Trophoblast cell (in vitro differentiated cells and primary cell): ENCODE measurements around the gene GIPC2.
"Not testable (repeated sequence)": the region's sequence is repeated elsewhere in the genome, so short reads cannot be mapped to it uniquely, and the experiment has no call there.

Source experiments
- DNase-seq, 2 donors: peaks; one replicate each; pipeline ENCODE4 v3.0.0-alpha.2; 2016
- H2AFZ ChIP-seq: 2 replicates; pipeline ENCODE4 v1.6.1; 2013; ENCODE audit warnings: low read length, moderate library complexity, mild to moderate bottlenecking; ENCODE audit not compliant: insufficient read depth, poor library complexity
- H2AK5ac ChIP-seq: 2 replicates; pipeline ENCODE4 v1.6.1; 2013; ENCODE audit warnings: mild to moderate bottlenecking, low read length
- H2BK120ac ChIP-seq: 2 replicates; pipeline ENCODE4 v1.6.1; 2013; ENCODE audit warnings: low read length, mild to moderate bottlenecking, moderate library complexity; ENCODE audit not compliant: insufficient read depth, poor library complexity
- H2BK12ac ChIP-seq: 2 replicates; pipeline ENCODE4 v1.6.1; 2013; ENCODE audit warnings: mild to moderate bottlenecking, low read length, moderate library complexity
- H2BK5ac ChIP-seq: 2 replicates; pipeline ENCODE4 v1.6.1; 2013; ENCODE audit warnings: low read length, low read depth, moderate library complexity, mild to moderate bottlenecking; ENCODE audit not compliant: poor library complexity
- H3K14ac ChIP-seq: 2 replicates; pipeline ENCODE4 v1.6.1; 2013; ENCODE audit warnings: mild to moderate bottlenecking, low read length
- H3K18ac ChIP-seq: 2 replicates; pipeline ENCODE4 v1.6.1; 2013; ENCODE audit warnings: mild to moderate bottlenecking, low read length
- H3K23ac ChIP-seq: 2 replicates; pipeline ENCODE4 v1.6.1; 2013; ENCODE audit warnings: low read length
- H3K27ac ChIP-seq: 2 replicates; pipeline ENCODE4 v1.5.1; 2013; ENCODE audit warnings: low read depth, mild to moderate bottlenecking, inconsistent platforms, low read length, moderate library complexity
- H3K27me3 ChIP-seq: 2 replicates; pipeline ENCODE4 v1.6.1; 2013; ENCODE audit warnings: inconsistent platforms, mild to moderate bottlenecking, low read length, moderate library complexity; ENCODE audit not compliant: insufficient read depth
- H3K36me3 ChIP-seq, 2 experiments: 1 replicate in 1 of 2; 2 replicates in 1 of 2; pipeline ENCODE4 v1.6.1; 2013; ENCODE audit warnings: low read length in 2 of 2, mild to moderate bottlenecking in 2 of 2, moderate library complexity in 1 of 2; ENCODE audit not compliant: insufficient read depth in 2 of 2, control insufficient read depth in 1 of 2
- H3K4ac ChIP-seq: 2 replicates; pipeline ENCODE4 v1.6.1; 2013; ENCODE audit warnings: low read depth, mild to moderate bottlenecking, low read length, moderate library complexity
- H3K4me1 ChIP-seq, 2 experiments: 1 replicate in 1 of 2; 2 replicates in 1 of 2; pipeline ENCODE4 v1.6.1; 2013; ENCODE audit warnings: low read length in 2 of 2, mild to moderate bottlenecking in 2 of 2, moderate library complexity in 1 of 2; ENCODE audit not compliant: insufficient read depth in 2 of 2, control insufficient read depth in 1 of 2
- H3K4me2 ChIP-seq: 2 replicates; pipeline ENCODE4 v1.6.1; 2013; ENCODE audit warnings: inconsistent platforms, mild to moderate bottlenecking, low read length, moderate library complexity
- H3K4me3 ChIP-seq: 2 replicates; pipeline ENCODE4 v1.5.1; 2013; ENCODE audit warnings: mild to moderate bottlenecking, low read depth, low read length, inconsistent platforms
- H3K79me1 ChIP-seq: one replicate; pipeline ENCODE4 v1.6.1; 2013; ENCODE audit warnings: low read length
- H3K79me2 ChIP-seq: 2 replicates; pipeline ENCODE4 v1.6.1; 2013; ENCODE audit warnings: low read length, mild to moderate bottlenecking; ENCODE audit not compliant: control insufficient read depth, insufficient read depth, poor library complexity
- H3K9ac ChIP-seq: 2 replicates; pipeline ENCODE4 v1.6.1; 2013; ENCODE audit warnings: mild to moderate bottlenecking, low read length
- H3K9me3 ChIP-seq: 2 replicates; pipeline ENCODE4 v1.6.1; 2013; ENCODE audit warnings: low read depth, mild to moderate bottlenecking, control low read depth, inconsistent platforms, low read length; ENCODE audit not compliant: insufficient read depth
- H4K12ac ChIP-seq: 2 replicates; pipeline ENCODE4 v1.6.1; 2013; ENCODE audit warnings: low read depth, mild to moderate bottlenecking, low read length, moderate library complexity
- H4K8ac ChIP-seq: 2 replicates; pipeline ENCODE4 v1.6.1; 2013; ENCODE audit warnings: low read depth, mild to moderate bottlenecking, low read length, moderate library complexity
- H4K91ac ChIP-seq: one replicate; pipeline ENCODE4 v1.6.1; 2013; ENCODE audit warnings: low read depth, mild to moderate bottlenecking, low read length, moderate library complexity
- WGBS: extraction: QIAGEN DNeasy Blood & Tissue Kit; methylation state at CpG from one replicate; pipeline ENCODE4 v1.1.7; 2013; ENCODE audit warnings: missing lambda C conversion rate; ENCODE audit not compliant: insufficient read length, insufficient coverage; ENCODE audit errors: extremely low coverage; 5-methylcytosine and 5-hydroxymethylcytosine counted together

GIPC2 gene

GRCh38 chr1:78109659-78110058, 63.9 kb downstream of the GIPC2 start:
- not testable (repeated sequence) for H3K79me1 ChIP-seq, H3K27me3 ChIP-seq, H3K27ac ChIP-seq, H3K4me1 ChIP-seq, H4K12ac ChIP-seq, H3K4me3 ChIP-seq, H2AK5ac ChIP-seq, H2AFZ ChIP-seq, H3K9me3 ChIP-seq, DNase-seq, H3K23ac ChIP-seq, H3K36me3 ChIP-seq, H3K4ac ChIP-seq, H3K18ac ChIP-seq, H2BK120ac ChIP-seq, H3K9ac ChIP-seq, H4K91ac ChIP-seq, H2BK5ac ChIP-seq, H2BK12ac ChIP-seq, H3K4me2 ChIP-seq, H4K8ac ChIP-seq, H3K14ac ChIP-seq, H3K79me2 ChIP-seq
- WGBS, result no CpG with 5 or more reads among the region's 4 CpGs

GRCh38 chr1:78113156-78113916, 67.6 kb downstream of the GIPC2 start:
- no peaks in the 10 kb centered on the region for H3K36me3 ChIP-seq
- no peak overlapping the region for H2AK5ac ChIP-seq
- no peak overlapping the region for H3K23ac ChIP-seq
- no peak overlapping the region for H3K27ac ChIP-seq
- H3K4me2 ChIP-seq, result no peak overlapping the region
- H3K79me2 ChIP-seq, result no peaks in the 10 kb centered on the region
- H2AFZ ChIP-seq, result no peak overlapping the region
- no peak overlapping the region for H4K12ac ChIP-seq
- no peaks in the 10 kb centered on the region for H3K27me3 ChIP-seq
- H3K18ac ChIP-seq, result no peak overlapping the region
- H3K9ac ChIP-seq, result no peak overlapping the region
- no peak overlapping the region for H2BK12ac ChIP-seq
- no peak overlapping the region for H3K4me3 ChIP-seq
- H4K91ac ChIP-seq, result no peak overlapping the region
- no peak overlapping the region for H3K14ac ChIP-seq
- no peaks in the 10 kb centered on the region for H3K79me1 ChIP-seq
- H3K4ac ChIP-seq, result no peak overlapping the region
- no CpG with 5 or more reads among the region's 6 CpGs for WGBS
- H2BK5ac ChIP-seq, result no peak overlapping the region
- no peak for DNase-seq
- H2BK120ac ChIP-seq, result no peak overlapping the region
- H3K9me3 ChIP-seq, result no peaks in the 10 kb centered on the region
- H3K4me1 ChIP-seq, result no peaks in the 10 kb centered on the region
- no peak overlapping the region for H4K8ac ChIP-seq

- Histone ChIP-seq H3K9me3 (no peaks in the 10 kb centered on the region), H4K12ac (no peak overlapping the region), H4K8ac (no peak overlapping the region), H2AFZ (no peak overlapping the region), H3K14ac (no peak overlapping the region), H3K36me3 (no peaks in the 10 kb centered on the region), H3K79me2 (no peaks in the 10 kb centered on the region), H2BK120ac (no peak overlapping the region), H3K27me3 (no peaks in the 10 kb centered on the region), H3K4ac (no peak overlapping the region), H4K91ac (no peak overlapping the region), H2BK5ac (no peak overlapping the region), H3K79me1 (no peaks in the 10 kb centered on the region), H3K4me3 (no peak overlapping the region), H2AK5ac (no peak overlapping the region), H3K27ac (no peak overlapping the region), H3K4me1 (no peaks in the 10 kb centered on the region), H3K18ac (no peak overlapping the region), H2BK12ac (no peak overlapping the region), H3K4me2 (no peak overlapping the region), H3K9ac (no peak overlapping the region), H3K23ac (no peak overlapping the region)
- no CpG with 5 or more reads among the region's 9 CpGs for WGBS
- DNase-seq, result peak; percentile 71 to 93
Measured at GRCh38 chr1:78114034-78114956, 68.5 kb downstream of the GIPC2 start.

GRCh38 chr1:78120485-78120884, 74.7 kb downstream of the GIPC2 start:
- H2AFZ ChIP-seq, H3K4me3 ChIP-seq, H3K27ac ChIP-seq, H2AK5ac ChIP-seq, H3K79me2 ChIP-seq, H3K4me2 ChIP-seq, H3K9ac ChIP-seq, H3K4ac ChIP-seq, H2BK12ac ChIP-seq, H2BK5ac ChIP-seq, H3K23ac ChIP-seq, H3K9me3 ChIP-seq, H4K91ac ChIP-seq, H3K36me3 ChIP-seq, H2BK120ac ChIP-seq, H3K79me1 ChIP-seq, DNase-seq, H3K14ac ChIP-seq, H4K8ac ChIP-seq, H3K27me3 ChIP-seq, H4K12ac ChIP-seq, H3K18ac ChIP-seq, H3K4me1 ChIP-seq: not testable (repeated sequence)
- no CpG with 5 or more reads among the region's 6 CpGs for WGBS
